GM19397 (cell line): ENCODE data around the gene NEU1.

ENCODE experiments used
- ATAC-seq: cut with Tn5 transposase; IDR thresholded peaks from one replicate; pipeline ENCODE4 v1.9.1; 2021; ENCODE audit warnings: mild to moderate bottlenecking, moderate library complexity; ENCODE audit not compliant: unreplicated experiment

The NEU1 gene

DNA sequence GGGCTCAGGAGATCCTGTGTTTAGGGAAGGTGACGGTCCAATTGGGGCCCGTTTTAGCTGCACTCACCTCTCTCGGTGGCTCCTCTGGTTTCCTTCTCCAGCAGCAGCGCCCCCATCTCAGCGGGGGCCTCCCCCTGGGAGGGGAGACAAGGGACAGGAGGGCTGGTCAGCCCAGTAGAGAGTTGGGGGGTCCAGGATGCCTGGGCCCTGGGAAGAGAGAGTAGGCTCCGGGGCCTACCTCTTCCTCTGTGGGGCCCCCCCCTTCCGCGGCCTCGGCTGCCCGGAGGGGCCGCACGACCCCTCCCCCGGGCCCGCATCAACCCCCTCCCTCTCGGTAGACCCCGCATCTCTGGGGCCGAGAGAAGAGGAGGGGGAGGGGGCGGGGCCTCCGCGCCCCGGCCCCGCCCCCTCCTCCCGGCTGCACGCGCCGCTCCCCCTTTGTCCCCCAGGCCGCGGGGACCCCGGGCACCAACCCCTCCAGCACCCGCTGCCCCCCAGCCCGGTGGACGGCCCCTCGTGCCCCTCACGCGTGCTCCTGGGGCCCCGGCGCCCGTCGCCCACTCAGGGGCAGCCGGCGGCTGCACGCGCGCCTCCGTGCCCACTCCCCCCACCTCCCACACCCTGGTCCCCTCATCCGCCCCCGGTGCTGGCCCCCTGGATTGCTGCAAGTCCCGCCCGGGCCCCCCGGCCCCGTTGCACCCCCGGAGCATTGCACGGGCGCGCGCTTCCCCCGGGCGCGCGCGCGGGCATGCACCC lies 34.4 kb upstream of the NEU1 start:
- peak; percentile 10 for ATAC-seq

DNA sequence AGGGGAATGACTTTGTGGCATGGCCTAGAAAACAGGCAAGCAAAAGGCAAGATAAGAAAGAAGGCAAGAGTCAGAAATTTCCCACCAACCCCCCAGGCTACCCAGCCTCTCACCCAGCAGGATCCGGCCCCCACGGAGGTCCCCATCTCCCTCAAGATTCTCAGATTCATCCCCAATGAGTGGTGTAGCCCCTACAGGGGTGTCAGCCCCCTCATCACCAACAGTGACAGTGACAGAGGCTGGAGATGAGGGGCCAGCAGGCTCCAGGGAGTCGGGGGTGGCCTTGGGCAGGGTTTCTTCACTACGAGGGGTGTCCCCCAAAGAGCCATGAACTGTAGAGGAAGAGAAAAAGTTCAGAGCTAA lies 33.9 kb upstream of the NEU1 start:
- no peak for ATAC-seq

DNA sequence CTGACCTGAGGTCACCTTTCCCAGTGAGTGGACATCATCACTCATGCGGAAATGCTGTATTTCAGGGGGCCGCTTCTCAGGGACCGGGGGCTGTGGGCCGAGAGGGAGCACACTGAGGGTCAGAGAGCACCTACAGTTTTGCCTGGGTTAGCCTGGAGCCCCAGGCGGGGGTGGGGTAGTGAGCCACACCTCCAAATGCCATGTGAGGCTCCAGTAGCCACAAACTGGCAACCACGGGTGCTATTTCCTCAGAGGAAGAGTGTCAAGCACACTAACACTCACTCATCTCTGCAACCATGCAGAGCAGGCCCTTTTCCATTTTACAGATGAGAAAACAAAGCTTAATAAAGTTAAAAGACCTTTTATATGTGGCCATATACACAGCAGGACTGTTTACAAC lies 30.2 kb upstream of the NEU1 start:
- no peak for ATAC-seq

DNA sequence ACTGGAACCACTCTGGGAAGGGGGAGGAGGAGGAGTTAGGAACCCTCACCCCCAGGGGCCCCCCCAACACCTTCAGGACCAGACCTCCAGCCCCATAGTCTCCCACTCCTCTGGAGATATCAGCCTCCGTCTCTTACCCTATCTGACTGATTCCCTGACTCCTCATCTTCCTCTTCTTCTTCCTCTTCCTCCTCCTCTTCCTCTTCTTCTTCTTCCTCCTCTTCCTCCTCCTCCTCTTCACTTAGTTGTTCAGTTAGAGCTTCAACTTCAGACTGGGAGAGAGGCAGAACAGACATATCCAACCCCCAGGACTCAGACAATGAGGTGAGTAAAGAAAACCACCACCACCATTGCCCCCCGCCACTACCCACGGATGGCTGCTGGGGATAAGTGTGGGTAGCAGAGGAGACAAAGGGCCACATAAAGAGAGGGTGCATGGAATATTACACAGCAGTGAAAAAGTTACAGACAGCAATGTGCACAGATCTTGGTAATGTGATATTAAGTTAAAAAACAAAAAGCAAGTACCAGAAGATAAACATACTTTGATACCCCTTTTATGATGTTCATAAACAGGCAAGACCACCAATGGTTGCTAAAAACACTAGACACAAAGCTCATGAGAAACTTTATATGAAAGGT lies 26.8 kb upstream of the NEU1 start:
- ATAC-seq, result no peak

DNA sequence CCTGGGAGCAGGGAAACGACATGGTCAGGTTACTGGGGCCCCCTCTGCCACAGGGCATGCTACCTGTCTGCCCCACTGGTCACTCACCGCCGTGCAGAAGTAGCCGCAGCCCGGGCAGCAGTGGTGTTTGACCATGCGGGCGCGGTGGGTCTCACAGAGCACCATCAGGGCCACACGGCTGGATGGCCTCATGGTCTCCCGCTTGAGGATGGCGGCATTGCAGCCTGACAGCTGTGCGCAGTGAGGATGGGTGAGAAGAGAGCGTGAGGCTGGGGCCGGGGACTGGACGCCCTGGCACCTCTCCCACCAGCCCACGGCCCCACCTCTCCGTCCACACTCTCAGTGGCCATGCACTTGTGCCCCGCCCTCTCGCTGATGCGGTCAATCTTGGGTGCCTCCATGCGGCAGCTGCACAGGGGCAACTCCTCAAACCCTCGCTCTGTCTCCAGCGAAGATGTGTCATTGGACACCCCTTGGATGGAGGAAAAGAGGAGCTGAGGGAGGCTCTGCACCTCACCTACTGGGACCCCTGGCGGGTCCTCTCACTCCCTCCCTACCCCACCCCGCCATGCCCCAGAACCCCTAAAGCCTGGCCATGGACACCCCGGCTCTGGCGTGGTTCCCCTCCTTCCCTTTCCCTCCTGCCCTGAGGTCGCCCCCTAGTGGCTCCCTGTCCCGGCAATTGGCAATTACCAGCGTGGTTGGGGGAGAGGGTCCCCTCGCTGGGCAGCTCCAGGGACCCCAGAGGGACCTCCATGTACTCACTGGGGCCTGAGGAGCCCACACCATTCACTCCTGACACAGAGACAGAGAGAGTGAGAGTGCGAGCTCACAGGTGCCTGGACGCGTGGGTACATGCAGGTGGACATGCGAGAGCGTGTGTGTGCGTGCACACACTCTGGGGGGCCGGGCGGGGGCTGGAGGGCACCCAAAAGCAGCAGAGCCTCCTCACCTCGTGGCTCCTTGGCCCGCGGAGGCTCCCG lies 25.9 kb upstream of the NEU1 start:
- ATAC-seq, result no peak

DNA sequence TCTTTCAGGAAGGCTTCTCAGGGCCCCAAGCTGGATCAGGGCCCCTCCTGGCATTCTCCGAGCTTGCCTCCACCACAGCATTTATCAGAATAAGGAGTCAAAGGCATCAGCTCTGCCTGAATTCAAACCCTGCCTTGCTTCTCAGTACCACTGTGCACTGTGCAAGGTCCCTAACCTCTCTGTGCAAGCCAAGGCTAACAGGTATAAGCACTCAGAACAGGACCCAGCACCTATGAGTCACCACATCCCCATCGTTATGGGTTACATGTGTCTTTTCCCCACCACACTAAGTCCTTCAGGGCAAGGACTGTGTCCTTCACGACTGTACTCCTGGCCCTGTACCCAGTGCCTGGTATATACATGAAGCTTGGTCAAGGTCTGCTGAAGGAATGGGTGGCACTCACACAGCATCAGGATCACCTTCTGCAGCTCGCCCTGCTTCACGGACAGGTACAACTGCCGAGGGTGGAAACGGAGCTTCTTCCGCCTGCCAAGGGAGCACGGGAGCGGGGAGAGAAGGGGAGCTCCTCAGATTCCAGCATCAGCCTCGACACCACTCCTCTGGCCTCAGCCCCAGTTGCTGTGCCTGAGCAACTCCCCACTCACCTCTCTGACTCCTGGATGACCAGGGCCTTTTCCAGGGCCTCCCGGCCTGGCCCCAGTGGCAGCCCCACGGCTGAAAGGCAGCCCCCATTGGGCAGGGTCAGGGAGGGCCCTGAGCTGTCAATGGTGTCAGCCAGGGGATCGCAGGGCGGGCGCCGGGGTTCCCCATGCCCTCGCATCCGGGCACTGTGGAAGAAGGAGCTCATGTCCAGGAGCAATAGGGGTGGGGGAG lies 24.8 kb upstream of the NEU1 start:
- ATAC-seq, result no peak

DNA sequence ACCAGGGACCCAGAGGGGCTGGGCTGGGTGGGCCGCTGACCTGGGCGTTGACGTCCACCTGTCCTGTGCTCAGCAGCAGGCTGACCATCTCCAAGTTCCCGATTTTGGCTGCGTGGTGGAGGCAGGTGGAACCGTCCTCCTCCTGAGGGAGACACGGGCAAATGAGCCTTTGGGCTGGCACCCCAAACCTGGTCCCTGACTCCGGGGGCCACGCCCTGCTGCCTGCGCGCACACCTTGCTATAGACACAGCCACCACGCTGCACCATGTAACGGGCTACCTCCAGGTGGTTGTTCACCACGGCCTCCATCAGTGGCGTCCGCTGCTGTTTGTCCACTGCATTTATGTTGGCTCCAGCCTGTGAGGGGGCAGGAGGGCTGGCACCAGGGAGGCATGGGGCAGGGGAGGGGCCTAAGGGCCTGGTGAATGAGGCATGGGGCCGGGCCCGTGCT lies 23.9 kb upstream of the NEU1 start:
- ATAC-seq, result no peak

DNA sequence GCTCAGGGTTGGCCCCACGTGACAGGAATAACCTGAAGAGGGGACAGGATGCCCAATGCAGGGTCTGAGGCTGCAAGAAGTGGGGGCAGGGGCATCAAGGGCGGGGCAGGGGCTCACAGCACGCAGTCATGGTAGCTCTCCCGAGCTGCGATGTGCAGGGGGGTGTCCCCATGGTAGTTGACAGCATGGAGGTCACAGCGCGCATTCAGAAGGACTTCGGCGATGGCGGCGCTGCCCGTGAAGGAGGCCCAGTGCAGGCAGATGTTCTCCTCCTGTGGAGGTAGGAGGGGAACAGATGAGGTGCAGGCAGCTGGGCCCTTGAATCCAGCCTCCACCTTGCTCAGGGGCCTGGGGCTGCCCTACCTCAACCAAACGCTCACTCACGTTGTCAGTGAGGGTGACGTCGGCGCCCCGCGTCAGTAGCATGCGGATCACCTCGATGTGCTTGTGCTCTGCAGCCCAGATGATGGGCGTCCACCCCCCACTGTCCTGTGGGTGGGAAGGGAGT lies 22.0 kb upstream of the NEU1 start:
- no peak for ATAC-seq

DNA sequence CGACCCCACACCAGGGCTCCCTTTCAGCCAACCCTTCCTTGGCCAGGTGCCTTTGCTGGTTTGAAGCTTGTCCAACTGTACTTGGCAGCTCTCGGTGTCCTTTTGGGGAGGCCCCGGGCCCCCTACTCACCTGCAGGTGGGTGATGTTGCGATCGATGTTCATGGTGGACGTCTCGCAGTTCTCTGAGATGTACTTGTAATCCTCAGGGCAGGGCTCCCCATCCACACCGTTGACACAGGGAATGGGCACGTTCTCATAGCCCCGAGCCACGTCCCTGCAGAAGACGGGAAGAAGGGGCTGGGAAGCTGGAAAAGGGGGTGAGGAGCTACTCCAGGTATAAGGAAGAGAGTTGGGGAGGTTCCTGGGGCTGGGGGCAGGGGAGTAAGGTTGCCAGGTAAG lies 21.1 kb upstream of the NEU1 start:
- ATAC-seq, result no peak

DNA sequence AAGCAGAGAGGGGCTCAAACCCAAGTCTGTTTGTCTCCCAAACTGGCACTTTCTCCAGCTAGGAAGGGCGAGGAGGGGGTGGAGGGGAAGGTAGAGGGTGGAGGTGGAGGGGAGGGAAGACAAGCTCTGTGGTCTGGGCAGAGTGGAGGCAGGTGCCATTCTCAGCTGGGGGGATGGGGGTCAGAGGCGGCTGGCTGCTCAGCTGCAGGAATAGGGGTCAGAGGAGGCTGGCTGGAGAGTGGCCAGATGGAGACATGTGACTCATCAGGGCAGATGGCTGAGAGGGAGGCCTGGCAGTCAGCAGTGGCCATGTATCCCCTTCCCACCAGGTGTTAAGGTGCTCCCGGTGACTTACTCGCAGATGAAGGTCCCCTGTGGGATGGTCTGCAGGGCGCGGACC lies 19.7 kb upstream of the NEU1 start:
- ATAC-seq, result no peak

DNA sequence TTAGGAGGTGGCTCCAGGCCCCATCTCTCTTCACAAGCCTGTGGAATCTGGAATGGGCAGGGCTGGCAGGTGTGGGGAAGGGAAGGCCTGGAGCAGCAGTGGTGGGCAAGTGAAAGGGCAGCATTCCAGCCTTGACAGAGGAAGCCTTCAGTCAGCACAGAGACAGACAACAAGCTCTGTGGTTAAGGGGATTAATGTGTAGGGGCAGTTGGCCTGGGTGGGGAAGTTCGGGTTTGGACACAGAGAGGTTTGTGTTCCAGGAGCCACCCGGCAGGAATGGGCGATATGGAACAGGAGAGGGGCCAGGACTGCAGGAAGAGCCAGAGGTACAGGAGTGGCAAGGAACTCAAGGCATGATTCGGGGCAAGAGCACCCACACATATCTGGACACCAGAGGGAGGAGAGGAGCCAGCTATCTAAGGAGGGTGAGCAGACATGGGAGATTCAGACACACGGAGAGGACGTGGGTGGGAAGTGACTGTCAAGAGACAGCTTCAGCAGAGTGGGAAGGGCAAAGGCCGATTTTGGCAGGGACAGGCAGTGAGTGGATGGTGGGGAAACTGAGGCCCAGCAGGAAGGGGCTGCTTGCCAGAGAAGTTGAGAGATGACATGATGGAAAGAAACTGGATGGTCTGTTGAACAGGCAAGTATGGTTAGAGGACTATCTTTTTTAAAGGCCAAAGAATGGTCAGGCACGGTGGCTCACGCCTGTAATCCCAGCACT lies 18.7 kb upstream of the NEU1 start:
- no peak for ATAC-seq

DNA sequence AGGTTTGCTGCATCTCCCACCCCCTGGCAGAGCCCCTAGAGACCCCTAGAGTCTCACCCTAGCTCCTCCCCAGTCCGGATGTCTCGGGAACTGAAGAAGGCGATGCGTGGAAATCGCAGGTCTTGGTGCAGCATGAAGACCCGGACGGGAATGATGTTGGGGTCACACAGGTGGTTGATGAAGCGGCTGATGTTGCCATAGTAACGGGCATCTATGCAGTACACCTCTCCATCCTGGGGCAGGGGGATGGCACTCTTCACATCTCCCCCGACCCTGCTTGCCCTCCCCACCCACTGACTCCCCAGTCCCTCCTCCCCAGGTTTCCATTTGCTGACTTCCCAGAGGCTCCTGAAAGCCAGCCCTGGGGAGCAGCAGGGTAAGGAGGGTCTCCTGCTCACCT lies 18.0 kb upstream of the NEU1 start:
- ATAC-seq, result no peak

DNA sequence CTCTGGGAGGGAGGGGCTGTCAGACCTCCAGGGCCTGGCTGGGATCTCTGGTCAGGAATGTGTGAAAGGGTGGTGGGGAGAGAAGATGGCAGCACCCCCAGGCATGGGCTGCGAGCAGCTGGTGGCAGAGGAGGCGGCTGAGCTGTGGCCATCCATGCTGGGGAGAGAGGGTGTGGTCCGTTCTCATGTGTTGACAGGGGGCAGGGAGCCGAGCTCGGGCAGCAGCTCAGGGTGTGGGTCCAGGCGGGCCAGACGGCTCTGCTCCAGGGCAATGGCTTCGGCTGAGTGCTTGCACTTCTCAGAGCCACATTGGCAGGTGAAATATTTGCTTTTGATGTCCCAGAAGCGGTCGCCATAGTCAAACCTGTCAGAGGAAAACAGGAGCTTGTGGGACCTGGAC lies 17.3 kb upstream of the NEU1 start:
- no peak for ATAC-seq

DNA sequence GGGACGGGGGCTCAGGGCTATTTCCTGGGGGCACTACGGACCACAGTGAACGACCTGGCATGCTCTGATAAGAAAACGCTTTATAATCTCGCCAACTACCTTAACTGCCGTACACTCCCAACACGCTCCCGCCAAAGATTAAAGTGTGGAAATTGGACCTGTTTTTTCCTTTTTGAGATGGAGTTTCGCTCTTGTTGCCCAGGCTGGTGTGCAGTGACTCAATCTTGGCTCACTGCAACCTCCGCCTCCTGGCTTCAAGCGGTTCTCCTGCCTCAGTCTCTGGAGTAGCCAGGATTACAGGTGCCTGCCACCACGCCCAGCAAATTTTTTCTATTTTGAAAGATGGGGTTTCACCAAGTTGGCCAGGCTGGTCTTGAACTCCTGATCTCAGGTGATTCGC lies 16.5 kb upstream of the NEU1 start:
- ATAC-seq, result no peak

DNA sequence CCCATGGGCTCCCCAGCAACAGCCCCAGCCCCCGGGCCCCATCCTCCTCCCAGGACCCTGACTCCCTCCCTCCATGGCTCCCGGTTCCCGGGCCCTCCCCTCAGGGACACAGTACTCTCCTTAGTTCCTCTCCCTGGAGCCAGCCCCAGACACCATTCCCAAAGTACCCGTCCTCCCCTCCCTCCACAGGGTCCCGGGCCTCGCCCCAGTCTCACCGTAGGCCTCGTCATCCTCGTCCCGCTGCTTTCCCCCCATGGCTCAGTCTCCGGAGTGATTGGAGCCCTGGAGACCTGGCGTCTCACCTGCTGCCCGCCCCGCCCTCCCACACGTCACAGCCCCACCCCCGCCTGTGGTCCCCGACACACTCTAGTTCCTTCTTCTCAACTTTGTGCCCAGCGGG lies 16.1 kb upstream of the NEU1 start, which contains the start of gene SLC44A4:
Gene SLC44A4, minus strand, starts transcription at position 272 of the 400 bp plus-strand sequence. Its CDS starts 17 bp downstream, at position 255.
- ATAC-seq, result no peak

DNA sequence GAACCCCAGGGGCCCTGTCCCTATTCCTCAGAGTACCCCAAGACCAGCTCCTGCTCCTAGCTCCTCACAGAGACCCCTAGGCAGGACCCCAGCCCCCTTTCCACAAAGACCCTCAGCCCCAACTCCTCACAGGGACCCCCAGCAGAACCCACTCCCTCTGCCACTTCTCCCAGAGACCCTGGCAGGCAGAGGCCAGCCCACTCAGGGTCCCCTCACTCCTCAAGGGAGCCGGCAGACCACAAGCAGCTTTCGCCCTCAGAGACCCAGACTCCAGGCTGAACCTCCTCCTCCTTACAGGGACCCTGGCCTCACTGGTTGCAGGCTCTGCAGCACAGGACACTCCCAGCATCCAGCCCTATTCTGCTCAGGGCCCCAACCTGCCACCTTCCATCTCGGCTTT lies 15.6 kb upstream of the NEU1 start:
- no peak for ATAC-seq

DNA sequence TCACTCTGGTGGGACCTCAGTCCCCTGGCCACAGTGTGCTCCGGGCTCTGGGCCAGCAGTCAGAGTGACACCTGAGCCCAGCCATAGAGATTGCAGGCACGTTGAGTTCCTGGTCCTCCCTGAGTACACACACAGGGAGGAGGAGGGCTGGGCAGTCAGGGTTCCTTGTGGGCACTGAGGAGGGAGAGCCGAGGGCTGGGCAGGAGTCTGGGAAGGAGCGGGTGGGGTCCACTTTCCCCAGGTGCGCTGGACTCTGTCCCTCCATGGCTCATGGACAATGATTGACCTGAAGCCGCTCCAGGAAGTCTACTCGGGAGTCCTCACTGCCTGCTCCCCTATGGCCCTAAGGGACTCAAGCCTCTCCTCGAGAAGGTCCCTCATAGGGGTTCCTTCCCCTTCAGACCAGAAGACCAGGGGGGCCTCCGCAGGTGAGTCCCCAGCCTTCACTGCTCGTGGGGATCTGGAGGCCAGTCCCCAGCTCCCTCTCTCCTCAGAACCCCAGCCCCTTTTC lies 15.1 kb upstream of the NEU1 start:
- ATAC-seq, result no peak

DNA sequence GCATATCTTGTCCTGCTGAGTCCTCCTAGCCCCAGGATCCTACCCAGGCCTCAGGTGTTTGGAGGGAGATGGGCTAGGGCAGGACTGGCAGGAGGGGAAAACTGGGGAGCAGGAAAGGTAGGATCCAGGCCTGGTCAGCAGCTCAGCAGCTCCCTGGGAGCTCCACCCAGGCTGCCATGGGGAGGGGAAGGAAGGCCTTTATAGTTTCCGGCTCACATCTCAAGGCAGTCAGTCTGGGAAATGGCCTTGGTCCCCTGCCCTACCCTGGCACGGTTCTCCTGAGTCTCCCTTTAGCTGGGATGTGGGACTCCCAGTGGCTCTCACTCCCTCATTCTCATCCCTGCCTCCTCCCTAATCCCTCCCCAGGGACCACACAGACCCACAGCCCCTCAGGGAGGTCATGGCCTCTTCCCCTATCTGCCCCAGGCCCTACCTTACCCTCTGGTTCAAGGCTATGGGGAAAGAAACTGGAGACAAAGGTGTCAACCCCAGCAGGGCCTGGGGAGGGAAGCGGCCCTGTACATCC lies 14.6 kb upstream of the NEU1 start:
- no peak for ATAC-seq

DNA sequence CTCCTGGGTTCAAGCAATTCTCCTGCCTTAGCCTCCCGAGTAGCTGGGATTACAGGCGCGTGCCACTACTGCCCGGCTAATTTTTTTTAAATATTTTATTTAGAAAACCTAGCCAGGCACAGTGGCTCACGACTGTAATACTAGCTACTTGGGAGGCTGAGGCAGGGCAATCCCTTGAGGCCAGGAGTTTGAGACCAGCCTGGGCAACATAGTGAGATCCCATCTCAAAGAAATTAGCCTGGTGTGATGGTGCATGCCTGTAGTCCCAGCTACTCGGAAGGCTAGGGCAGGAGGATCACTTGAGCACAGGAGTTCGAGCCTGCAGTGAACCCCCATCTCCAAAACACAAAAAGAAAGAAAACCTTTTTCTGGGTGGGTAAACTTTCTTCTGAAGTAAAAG lies 13.7 kb upstream of the NEU1 start:
- no peak for ATAC-seq
